ENCODE measurements around the gene CAMKK2.
"Not testable (repeated sequence)": the region's sequence is repeated elsewhere in the genome, so short reads cannot be mapped to it uniquely, and the experiment has no call there.

CAMKK2 gene

DNA sequence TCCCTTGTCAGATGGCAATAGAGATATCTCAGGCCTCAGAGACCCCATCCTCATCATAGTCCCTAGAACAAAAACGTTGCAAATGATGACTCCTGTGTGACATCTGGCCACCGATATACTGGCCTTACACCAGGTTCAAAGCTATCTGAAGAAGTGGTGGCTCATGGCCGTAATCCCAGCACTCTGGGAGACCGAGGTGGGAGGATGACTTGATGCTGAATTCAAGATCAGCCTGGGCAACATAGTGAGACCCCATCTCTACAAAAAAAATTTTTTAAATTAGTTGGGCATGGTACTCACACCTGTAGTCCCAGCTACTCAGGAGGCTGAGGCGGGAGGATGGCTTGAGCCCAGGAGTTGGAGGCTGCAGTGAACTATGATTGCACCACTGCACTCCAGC lies 13.1 kb downstream of the CAMKK2 start:
- TF ChIP-seq, protein P1, sequence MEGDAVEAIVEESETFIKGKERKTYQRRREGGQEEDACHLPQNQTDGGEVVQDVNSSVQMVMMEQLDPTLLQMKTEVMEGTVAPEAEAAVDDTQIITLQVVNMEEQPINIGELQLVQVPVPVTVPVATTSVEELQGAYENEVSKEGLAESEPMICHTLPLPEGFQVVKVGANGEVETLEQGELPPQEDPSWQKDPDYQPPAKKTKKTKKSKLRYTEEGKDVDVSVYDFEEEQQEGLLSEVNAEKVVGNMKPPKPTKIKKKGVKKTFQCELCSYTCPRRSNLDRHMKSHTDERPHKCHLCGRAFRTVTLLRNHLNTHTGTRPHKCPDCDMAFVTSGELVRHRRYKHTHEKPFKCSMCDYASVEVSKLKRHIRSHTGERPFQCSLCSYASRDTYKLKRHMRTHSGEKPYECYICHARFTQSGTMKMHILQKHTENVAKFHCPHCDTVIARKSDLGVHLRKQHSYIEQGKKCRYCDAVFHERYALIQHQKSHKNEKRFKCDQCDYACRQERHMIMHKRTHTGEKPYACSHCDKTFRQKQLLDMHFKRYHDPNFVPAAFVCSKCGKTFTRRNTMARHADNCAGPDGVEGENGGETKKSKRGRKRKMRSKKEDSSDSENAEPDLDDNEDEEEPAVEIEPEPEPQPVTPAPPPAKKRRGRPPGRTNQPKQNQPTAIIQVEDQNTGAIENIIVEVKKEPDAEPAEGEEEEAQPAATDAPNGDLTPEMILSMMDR (conservative IDR thresholded peaks at IDR 0.05; ENCODE audit: low read length): no peak
- TF ChIP-seq EZH2phosphoT487 (IDR thresholded peaks at IDR 0.05; ENCODE audit: borderline replicate concordance): no peak

DNA sequence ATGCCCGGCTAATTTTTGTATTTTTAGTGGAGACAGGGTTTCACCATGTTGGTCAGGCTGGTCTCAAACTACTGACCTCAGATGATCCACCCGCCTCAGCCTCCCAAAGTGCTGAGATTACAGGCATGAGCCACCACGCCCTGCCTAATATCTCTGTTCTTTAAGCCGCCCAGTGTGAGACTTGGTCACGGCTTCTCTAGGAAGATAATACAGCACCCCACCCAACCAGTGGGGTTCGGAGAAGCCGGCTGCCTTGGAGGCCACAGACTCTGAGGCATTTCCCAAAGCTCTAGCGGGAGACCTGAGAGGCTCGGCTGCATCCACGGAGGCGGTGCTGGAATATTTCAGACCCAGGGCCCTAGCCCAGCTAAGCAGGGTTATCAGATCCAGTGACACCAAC lies 13.6 kb downstream of the CAMKK2 start:
- H3K9ac ChIP-seq (ENCODE audit: low read depth, low read length, poor library complexity, severe bottlenecking); H4K20me1 ChIP-seq (ENCODE audit: insufficient read depth, low read length, poor library complexity, severe bottlenecking); H3K4me3 ChIP-seq (ENCODE audit: low read length, poor library complexity, severe bottlenecking); H3K36me3 ChIP-seq (ENCODE audit: insufficient read depth, low read length); H3K79me2 ChIP-seq (ENCODE audit: insufficient read depth, low read length); H3K4me1 ChIP-seq (ENCODE audit: insufficient read depth, low read length, poor library complexity, severe bottlenecking); H3K27me3 ChIP-seq (ENCODE audit: insufficient read depth, low read length, poor library complexity, severe bottlenecking); H3F3A ChIP-seq (ENCODE audit: low read depth); H2AFZ ChIP-seq (ENCODE audit: low read length); H3K4me2 ChIP-seq (ENCODE audit: low read depth, low read length, poor library complexity, severe bottlenecking); H3K9me3 ChIP-seq (ENCODE audit: insufficient read depth, low read depth, low read length); H3K9me2 ChIP-seq (replicated peaks; ENCODE audit: low read depth, low read length): not testable (repeated sequence)

More for the DNA sequence above, 13.1 kb downstream of the CAMKK2 start:
- H3K4me3 ChIP-seq (ENCODE audit: low read length, poor library complexity, severe bottlenecking): no peak overlapping the region
- no peak overlapping the region for H3K9ac ChIP-seq (ENCODE audit: low read depth, low read length, poor library complexity, severe bottlenecking)
- no peaks in the 10 kb centered on the region for H3K9me3 ChIP-seq (ENCODE audit: insufficient read depth, low read depth, low read length)
- no peaks in the 10 kb centered on the region for H3K9me2 ChIP-seq (replicated peaks; ENCODE audit: low read depth, low read length)
- no peaks in the 10 kb centered on the region for H3K4me1 ChIP-seq (ENCODE audit: insufficient read depth, low read length, poor library complexity, severe bottlenecking)
- no peaks in the 10 kb centered on the region for H3K79me2 ChIP-seq (ENCODE audit: insufficient read depth, low read length)
- H3K36me3 ChIP-seq (ENCODE audit: insufficient read depth, low read length): no peaks in the 10 kb centered on the region
- H3K27me3 ChIP-seq (ENCODE audit: insufficient read depth, low read length, poor library complexity, severe bottlenecking): no peaks in the 10 kb centered on the region
- H2AFZ ChIP-seq (ENCODE audit: low read length): no peak overlapping the region
- no peaks in the 10 kb centered on the region for H4K20me1 ChIP-seq (ENCODE audit: insufficient read depth, low read length, poor library complexity, severe bottlenecking)
- no peaks in the 10 kb centered on the region for H3F3A ChIP-seq (ENCODE audit: low read depth)
- H3K4me2 ChIP-seq (ENCODE audit: low read depth, low read length, poor library complexity, severe bottlenecking): no peak overlapping the region

DNA sequence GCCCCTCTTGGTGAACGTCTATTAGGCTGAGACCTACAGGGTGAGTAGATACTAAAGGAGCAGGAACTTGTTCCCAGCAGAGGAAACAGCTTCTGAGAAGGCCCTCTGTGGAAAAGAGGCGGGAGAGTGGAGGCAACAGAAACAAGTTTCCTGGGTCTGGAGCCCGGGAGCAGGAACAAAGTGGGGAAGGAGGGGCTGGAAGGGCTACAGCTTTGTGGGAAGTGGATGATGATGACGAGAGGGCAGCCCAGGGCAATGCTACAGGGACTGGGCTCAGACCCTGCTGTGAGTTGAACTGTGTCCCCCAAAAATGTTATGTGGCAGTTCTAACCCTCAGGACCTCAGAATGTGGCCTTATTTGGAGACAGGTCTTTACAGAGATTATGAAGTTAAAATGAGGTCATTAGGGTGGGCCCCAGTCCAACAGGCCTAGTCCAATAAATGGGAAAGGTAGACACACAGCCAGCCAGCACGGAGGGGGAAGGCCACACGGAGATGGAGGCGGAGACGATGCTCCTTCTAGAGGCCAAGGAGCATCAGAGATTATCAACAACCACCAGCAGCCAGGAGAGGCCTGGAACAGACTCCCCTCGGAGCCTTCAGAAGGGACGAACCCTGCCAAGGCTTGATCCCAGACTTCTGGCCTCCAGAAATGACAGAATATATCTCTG lies 14.3 kb downstream of the CAMKK2 start:
- Histone ChIP-seq H2AFZ (ENCODE audit: low read length) (no peak overlapping the region), H4K20me1 (ENCODE audit: insufficient read depth, low read length, poor library complexity, severe bottlenecking) (no peaks in the 10 kb centered on the region), H3K4me3 (ENCODE audit: low read length, poor library complexity, severe bottlenecking) (no peak overlapping the region), H3K4me2 (ENCODE audit: low read depth, low read length, poor library complexity, severe bottlenecking) (no peak overlapping the region), H3K4me1 (ENCODE audit: insufficient read depth, low read length, poor library complexity, severe bottlenecking) (no peaks in the 10 kb centered on the region), H3K9ac (ENCODE audit: low read depth, low read length, poor library complexity, severe bottlenecking) (no peak overlapping the region), H3K27me3 (ENCODE audit: insufficient read depth, low read length, poor library complexity, severe bottlenecking) (no peaks in the 10 kb centered on the region), H3K9me3 (ENCODE audit: insufficient read depth, low read depth, low read length) (no peaks in the 10 kb centered on the region), H3K79me2 (ENCODE audit: insufficient read depth, low read length) (no peaks in the 10 kb centered on the region), H3K9me2 (replicated peaks; ENCODE audit: low read depth, low read length) (no peaks in the 10 kb centered on the region), H3F3A (ENCODE audit: low read depth) (no peaks in the 10 kb centered on the region), H3K36me3 (ENCODE audit: insufficient read depth, low read length) (no peaks in the 10 kb centered on the region)
- no peak for TF ChIP-seq EZH2phosphoT487 (IDR thresholded peaks at IDR 0.05; ENCODE audit: borderline replicate concordance)
- TF ChIP-seq, protein P1 (conservative IDR thresholded peaks at IDR 0.05; ENCODE audit: low read length): no peak

DNA sequence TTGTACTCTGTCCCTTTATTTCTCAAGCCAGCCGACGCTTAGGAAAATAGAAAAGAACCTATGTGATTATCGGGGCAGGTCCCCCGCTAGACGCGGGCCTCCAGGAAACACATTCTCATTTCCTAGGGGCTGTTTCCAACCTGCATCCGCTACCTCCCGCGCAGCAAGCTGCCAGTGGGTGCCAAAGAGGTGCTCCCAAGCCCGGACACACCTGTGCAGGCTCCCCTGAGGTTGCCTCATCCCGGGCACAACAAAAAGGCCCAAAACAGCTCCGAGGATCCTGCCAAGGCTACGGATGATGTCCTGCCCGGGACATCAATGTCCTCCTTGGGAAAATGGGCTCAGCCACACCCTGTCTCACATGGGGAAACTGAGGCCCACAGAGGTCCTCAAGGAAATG lies 15.4 kb downstream of the CAMKK2 start:
- not testable (repeated sequence) for H3K79me2 ChIP-seq (ENCODE audit: insufficient read depth, low read length); H3K9ac ChIP-seq (ENCODE audit: low read depth, low read length, poor library complexity, severe bottlenecking); H3K4me3 ChIP-seq (ENCODE audit: low read length, poor library complexity, severe bottlenecking); H3K9me3 ChIP-seq (ENCODE audit: insufficient read depth, low read depth, low read length); H3K36me3 ChIP-seq (ENCODE audit: insufficient read depth, low read length); H3K4me2 ChIP-seq (ENCODE audit: low read depth, low read length, poor library complexity, severe bottlenecking); H3F3A ChIP-seq (ENCODE audit: low read depth); H2AFZ ChIP-seq (ENCODE audit: low read length); H3K4me1 ChIP-seq (ENCODE audit: insufficient read depth, low read length, poor library complexity, severe bottlenecking); H4K20me1 ChIP-seq (ENCODE audit: insufficient read depth, low read length, poor library complexity, severe bottlenecking); H3K27me3 ChIP-seq (ENCODE audit: insufficient read depth, low read length, poor library complexity, severe bottlenecking); H3K9me2 ChIP-seq (replicated peaks; ENCODE audit: low read depth, low read length)

DNA sequence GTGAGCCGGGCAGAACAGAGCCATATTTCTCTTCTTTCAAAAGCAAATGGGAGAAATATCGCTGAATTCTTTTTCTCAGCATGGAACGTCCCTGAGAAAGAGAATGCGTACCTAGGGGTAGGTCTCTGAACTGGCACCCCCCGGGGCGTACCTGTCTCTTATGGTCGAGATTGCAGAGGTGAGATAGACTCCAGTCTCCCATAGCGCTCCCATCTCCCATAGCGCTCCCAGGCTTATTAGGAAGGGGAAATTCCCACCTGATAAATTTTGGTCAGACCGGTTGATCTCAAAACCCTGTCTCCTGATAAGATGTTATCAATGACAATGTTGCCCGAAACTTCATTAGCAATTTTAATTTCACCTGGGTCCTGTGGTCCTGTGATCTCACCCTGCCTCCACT lies 16.0 kb downstream of the CAMKK2 start:
- not testable (repeated sequence) for H3K9ac ChIP-seq (ENCODE audit: low read depth, low read length, poor library complexity, severe bottlenecking); H3K4me1 ChIP-seq (ENCODE audit: insufficient read depth, low read length, poor library complexity, severe bottlenecking); H3K9me3 ChIP-seq (ENCODE audit: insufficient read depth, low read depth, low read length); H3K4me3 ChIP-seq (ENCODE audit: low read length, poor library complexity, severe bottlenecking); H3K9me2 ChIP-seq (replicated peaks; ENCODE audit: low read depth, low read length); H4K20me1 ChIP-seq (ENCODE audit: insufficient read depth, low read length, poor library complexity, severe bottlenecking); H3K36me3 ChIP-seq (ENCODE audit: insufficient read depth, low read length); H2AFZ ChIP-seq (ENCODE audit: low read length); H3K27me3 ChIP-seq (ENCODE audit: insufficient read depth, low read length, poor library complexity, severe bottlenecking); H3K79me2 ChIP-seq (ENCODE audit: insufficient read depth, low read length); H3K4me2 ChIP-seq (ENCODE audit: low read depth, low read length, poor library complexity, severe bottlenecking); H3F3A ChIP-seq (ENCODE audit: low read depth)
